GM18951 (cell line): ENCODE measurements around the gene LRRN4.
"Not testable (repeated sequence)": the region's sequence is repeated elsewhere in the genome, so short reads cannot be mapped to it uniquely, and the experiment has no call there.

ENCODE experiments used
- POLR2A ChIP-seq: IDR thresholded peaks from 4 replicates; pipeline ENCODE4 v1.6.1; 2011; ENCODE audit warnings: mild to moderate bottlenecking; ENCODE audit not compliant: insufficient read length, insufficient read depth; ENCODE audit errors: extremely low read depth
- in situ Hi-C: fragments of 300-500 bp; cut with MboI; formaldehyde crosslinking; loops from one replicate; pipeline ENCODE4 v1.12.0; 2022; ENCODE audit warnings: low sequenced_read_pairs, mixed read lengths, inconsistent platforms; ENCODE audit not compliant: unreplicated experiment

The LRRN4 gene

GRCh38 chr20:6034134-6034969 is 19.5 kb downstream of the LRRN4 start:
- TF ChIP-seq POLR2A: no peak
- in situ Hi-C loops: no loop called here

GRCh38 chr20:6032907-6033306 is 21.0 kb downstream of the LRRN4 start:
- in situ Hi-C loops: not testable (repeated sequence)

- TF ChIP-seq POLR2A: no peak
- in situ Hi-C loops: no loop called here
These were observed 23.3 kb downstream of the LRRN4 start for GRCh38 chr20:6030453-6031080.

- in situ Hi-C loops: no loop called here
- no peak for TF ChIP-seq POLR2A
These were observed 24.3 kb downstream of the LRRN4 start for GRCh38 chr20:6029538-6029937.

- TF ChIP-seq POLR2A: no peak
- in situ Hi-C loops: no loop called here
These were observed 25.0 kb downstream of the LRRN4 start for GRCh38 chr20:6028818-6029217.

GRCh38 chr20:6026051-6026450 is 27.8 kb downstream of the LRRN4 start:
- in situ Hi-C loops: no loop called here
- TF ChIP-seq POLR2A: no peak

GRCh38 chr20:6024768-6025167 is 29.1 kb downstream of the LRRN4 start:
- TF ChIP-seq POLR2A: no peak
- in situ Hi-C loops: no loop called here

GRCh38 chr20:6017880-6018279 is 36.0 kb downstream of the LRRN4 start:
- TF ChIP-seq POLR2A: no peak
- in situ Hi-C loops: no loop called here

- TF ChIP-seq POLR2A: no peak
- in situ Hi-C loops: no loop called here
These were observed 36.4 kb downstream of the LRRN4 start for GRCh38 chr20:6017467-6017866.

- TF ChIP-seq POLR2A: no peak
- in situ Hi-C loops: no loop called here
These were observed 38.9 kb downstream of the LRRN4 start for GRCh38 chr20:6014957-6015356.

- in situ Hi-C loops: no loop called here
- TF ChIP-seq POLR2A: no peak
These were observed 39.8 kb downstream of the LRRN4 start for GRCh38 chr20:6014017-6014416.

GRCh38 chr20:6012179-6012578 is 41.7 kb downstream of the LRRN4 start:
- no peak for TF ChIP-seq POLR2A
- in situ Hi-C loops: no loop called here

GRCh38 chr20:6008254-6008653 is 45.6 kb downstream of the LRRN4 start:
- in situ Hi-C loops: no loop called here
- TF ChIP-seq POLR2A: no peak

GRCh38 chr20:6007529-6008103 is 46.2 kb downstream of the LRRN4 start:
- in situ Hi-C loops: no loop called here
- TF ChIP-seq POLR2A: no peak
